Measurements from ENCODE around the gene NVL. TPM values are rescaled to one million over a fixed set of nuclear protein-coding genes. Genes with fewer than 3 reads are reported as not detected.

The NVL gene
- total and polyA plus RNA-seq, 9 donors, result 17.3 to 26.4 (median 21.1) TPM

GRCh38 chr1:224289396-224289795 is 40.6 kb downstream of the NVL start:
- DNase-seq, result no peak
- Histone ChIP-seq H3K4me3 (ENCODE audit: low read length) (no peak overlapping the region), H3K27me3 (ENCODE audit: control insufficient read depth, insufficient read depth, low read length) (no peaks in the 10 kb centered on the region), H3K4me1 (ENCODE audit: control insufficient read depth, insufficient read depth, low read length) (no peaks in the 10 kb centered on the region), H3K36me3 (ENCODE audit: control insufficient read depth, insufficient read depth, low read length) (peaks cover 35% of the 10 kb centered on the region), H3K9me3 (replicated peaks; ENCODE audit: control insufficient read depth, low read depth, low read length) (no peaks in the 10 kb centered on the region), H3K27ac (ENCODE audit: low read length) (no peak overlapping the region)
- WGBS (ENCODE audit: insufficient coverage), result no CpG with 5 or more reads among the region's 1 CpG

GRCh38 chr1:224287714-224288113 is 42.3 kb downstream of the NVL start:
- WGBS (ENCODE audit: insufficient coverage), result no CpG with 5 or more reads among the region's 2 CpGs
- no peaks in the 10 kb centered on the region for H3K27me3 ChIP-seq (ENCODE audit: control insufficient read depth, insufficient read depth, low read length)
- H3K27ac ChIP-seq (ENCODE audit: low read length), result no peak overlapping the region
- DNase-seq, result peak; percentile 5
- H3K36me3 ChIP-seq (ENCODE audit: control insufficient read depth, insufficient read depth, low read length), result peaks cover 33% of the 10 kb centered on the region
- no peaks in the 10 kb centered on the region for H3K4me1 ChIP-seq (ENCODE audit: control insufficient read depth, insufficient read depth, low read length)
- H3K4me3 ChIP-seq (ENCODE audit: low read length), result no peak overlapping the region
- no peaks in the 10 kb centered on the region for H3K9me3 ChIP-seq (replicated peaks; ENCODE audit: control insufficient read depth, low read depth, low read length)

- Histone ChIP-seq H3K27me3 (ENCODE audit: control insufficient read depth, insufficient read depth, low read length) (no peaks in the 10 kb centered on the region), H3K9me3 (replicated peaks; ENCODE audit: control insufficient read depth, low read depth, low read length) (no peaks in the 10 kb centered on the region), H3K4me3 (ENCODE audit: low read length) (no peak overlapping the region), H3K4me1 (ENCODE audit: control insufficient read depth, insufficient read depth, low read length) (no peaks in the 10 kb centered on the region), H3K27ac (ENCODE audit: low read length) (no peak overlapping the region), H3K36me3 (ENCODE audit: control insufficient read depth, insufficient read depth, low read length) (peaks cover 34% of the 10 kb centered on the region)
- no CpG with 5 or more reads among the region's 3 CpGs for WGBS (ENCODE audit: insufficient coverage)
- DNase-seq, result no peak
Measured at GRCh38 chr1:224282140-224282539, 47.8 kb downstream of the NVL start.

GRCh38 chr1:224276771-224277487 is 53.0 kb downstream of the NVL start:
- no peak for DNase-seq
- WGBS (ENCODE audit: insufficient coverage), result no CpG with 5 or more reads among the region's 3 CpGs
- peaks cover 36% of the 10 kb centered on the region for H3K36me3 ChIP-seq (ENCODE audit: control insufficient read depth, insufficient read depth, low read length)
- H3K4me1 ChIP-seq (ENCODE audit: control insufficient read depth, insufficient read depth, low read length), result no peaks in the 10 kb centered on the region
- no peaks in the 10 kb centered on the region for H3K27me3 ChIP-seq (ENCODE audit: control insufficient read depth, insufficient read depth, low read length)
- H3K27ac ChIP-seq (ENCODE audit: low read length), result no peak overlapping the region
- no peak overlapping the region for H3K4me3 ChIP-seq (ENCODE audit: low read length)
- no peaks in the 10 kb centered on the region for H3K9me3 ChIP-seq (replicated peaks; ENCODE audit: control insufficient read depth, low read depth, low read length)

- DNase-seq, result no peak
- WGBS (ENCODE audit: insufficient coverage), result no CpG with 5 or more reads among the region's 6 CpGs
- H3K4me1 ChIP-seq (ENCODE audit: control insufficient read depth, insufficient read depth, low read length), result no peaks in the 10 kb centered on the region
- peaks cover 31% of the 10 kb centered on the region for H3K36me3 ChIP-seq (ENCODE audit: control insufficient read depth, insufficient read depth, low read length)
- no peak overlapping the region for H3K27ac ChIP-seq (ENCODE audit: low read length)
- no peaks in the 10 kb centered on the region for H3K27me3 ChIP-seq (ENCODE audit: control insufficient read depth, insufficient read depth, low read length)
- no peaks in the 10 kb centered on the region for H3K9me3 ChIP-seq (replicated peaks; ENCODE audit: control insufficient read depth, low read depth, low read length)
- no peak overlapping the region for H3K4me3 ChIP-seq (ENCODE audit: low read length)
Measured at GRCh38 chr1:224274970-224275626, 54.9 kb downstream of the NVL start.

DNA sequence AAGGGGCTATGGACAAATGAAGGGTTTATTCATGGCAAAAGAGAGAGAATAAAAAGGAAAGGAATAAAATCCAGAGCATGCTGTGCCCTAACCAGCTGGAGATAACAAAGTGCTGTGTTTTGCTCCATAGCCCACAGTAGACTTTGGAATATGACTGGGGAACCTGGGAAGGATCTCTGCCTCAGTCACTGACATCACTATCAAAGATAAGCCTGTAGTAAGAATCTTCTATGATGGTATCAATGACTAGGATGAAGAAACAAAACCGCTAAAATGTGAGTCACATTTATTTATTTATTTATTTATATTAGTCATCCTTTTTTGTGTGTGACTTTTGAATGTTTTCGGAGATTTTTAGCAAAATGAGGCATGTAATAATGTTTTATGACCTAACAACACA is 56.3 kb downstream of the NVL start:
- no peak for DNase-seq
- Histone ChIP-seq H3K4me1 (ENCODE audit: control insufficient read depth, insufficient read depth, low read length) (no peaks in the 10 kb centered on the region), H3K9me3 (replicated peaks; ENCODE audit: control insufficient read depth, low read depth, low read length) (no peaks in the 10 kb centered on the region), H3K27me3 (ENCODE audit: control insufficient read depth, insufficient read depth, low read length) (no peaks in the 10 kb centered on the region), H3K4me3 (ENCODE audit: low read length) (no peak overlapping the region), H3K27ac (ENCODE audit: low read length) (no peak overlapping the region), H3K36me3 (ENCODE audit: control insufficient read depth, insufficient read depth, low read length) (peaks cover 31% of the 10 kb centered on the region)
- no CpG with 5 or more reads among the region's 2 CpGs for WGBS (ENCODE audit: insufficient coverage)

GRCh38 chr1:224271106-224271505 is 58.9 kb downstream of the NVL start:
- H3K4me1 ChIP-seq (ENCODE audit: control insufficient read depth, insufficient read depth, low read length), result no peaks in the 10 kb centered on the region
- H3K9me3 ChIP-seq (replicated peaks; ENCODE audit: control insufficient read depth, low read depth, low read length), result no peaks in the 10 kb centered on the region
- peaks cover 28% of the 10 kb centered on the region for H3K36me3 ChIP-seq (ENCODE audit: control insufficient read depth, insufficient read depth, low read length)
- WGBS (ENCODE audit: insufficient coverage), result no CpG with 5 or more reads among the region's 3 CpGs
- no peaks in the 10 kb centered on the region for H3K27me3 ChIP-seq (ENCODE audit: control insufficient read depth, insufficient read depth, low read length)
- H3K4me3 ChIP-seq (ENCODE audit: low read length), result no peak overlapping the region
- H3K27ac ChIP-seq (ENCODE audit: low read length), result no peak overlapping the region
- DNase-seq, result no peak

- Histone ChIP-seq H3K36me3 (ENCODE audit: control insufficient read depth, insufficient read depth, low read length) (peaks cover 21% of the 10 kb centered on the region), H3K9me3 (replicated peaks; ENCODE audit: control insufficient read depth, low read depth, low read length) (no peaks in the 10 kb centered on the region), H3K27ac (ENCODE audit: low read length) (no peak overlapping the region), H3K4me1 (ENCODE audit: control insufficient read depth, insufficient read depth, low read length) (no peaks in the 10 kb centered on the region), H3K4me3 (ENCODE audit: low read length) (no peak overlapping the region), H3K27me3 (ENCODE audit: control insufficient read depth, insufficient read depth, low read length) (no peaks in the 10 kb centered on the region)
- WGBS (ENCODE audit: insufficient coverage), result 69% methylated on average over 2 of the region's 4 CpGs
- no peak for DNase-seq
Measured at GRCh38 chr1:224267925-224268324, 62.0 kb downstream of the NVL start.

- no peak for DNase-seq
- H3K4me3 ChIP-seq (ENCODE audit: low read length), result no peak overlapping the region
- peaks cover 21% of the 10 kb centered on the region for H3K36me3 ChIP-seq (ENCODE audit: control insufficient read depth, insufficient read depth, low read length)
- WGBS (ENCODE audit: insufficient coverage), result 100% methylated on average over 2 of the region's 11 CpGs
- H3K9me3 ChIP-seq (replicated peaks; ENCODE audit: control insufficient read depth, low read depth, low read length), result no peaks in the 10 kb centered on the region
- no peaks in the 10 kb centered on the region for H3K4me1 ChIP-seq (ENCODE audit: control insufficient read depth, insufficient read depth, low read length)
- no peak overlapping the region for H3K27ac ChIP-seq (ENCODE audit: low read length)
- no peaks in the 10 kb centered on the region for H3K27me3 ChIP-seq (ENCODE audit: control insufficient read depth, insufficient read depth, low read length)
Measured at GRCh38 chr1:224266915-224267856, 62.8 kb downstream of the NVL start.

All from muscle of leg (tissue), 11 donors.